Activated naive CD4-positive, alpha-beta T cell treated with anti-CD3 and anti-CD28 coated beads, Interleukin-2, amount 50 U/mL, for 72 hours (primary cell): ENCODE measurements around the gene GARIN5B. TPM values are rescaled to one million over a fixed set of nuclear protein-coding genes. Genes with fewer than 3 reads are reported as not detected.

Source experiments
- ATAC-seq, 2 donors: fragments of 150-1000 bp; cut with Tn5 transposase; 2 replicates each; pipeline ENCODE4 v1.10.0; 2021; ENCODE audit warnings: mild to moderate bottlenecking in 2 of 2, moderate library complexity in 2 of 2
- DNase-seq, 2 donors: peaks; one replicate each; pipeline ENCODE4 v3.0.0; 2021 to 2022; ENCODE audit warnings: low spot score in 2 of 2
- H3K27ac Mint-ChIP-seq, 2 donors: one replicate each; pipeline ENCODE4 v1.8.0; 2022; ENCODE audit warnings: mild to moderate bottlenecking in 2 of 2, mixed read lengths in 2 of 2
- H3K36me3 Mint-ChIP-seq, 2 donors: one replicate each; pipeline ENCODE4 v1.8.0; 2022; ENCODE audit warnings: mixed read lengths in 2 of 2
- H3K9me3 Mint-ChIP-seq, 2 donors: one replicate each; pipeline ENCODE4 v1.8.0; 2022; ENCODE audit warnings: mixed read lengths in 2 of 2
- total RNA-seq, 2 donors: library from RNA; stranded (reverse); gene quantifications; one replicate each; pipeline ENCODE4 v1.2.3, GENCODE V29; 2022

The GARIN5B gene
- total RNA-seq, 2 donors from 2014 or later: not detected

- peak in 1 of 2 donors; percentile 59 for DNase-seq
- no peaks in the 10 kb centered on the region for H3K36me3 Mint-ChIP-seq
- H3K27ac Mint-ChIP-seq: no peak overlapping the region
- no peaks in the 10 kb centered on the region for H3K9me3 Mint-ChIP-seq
- ATAC-seq: peak in 1 of 2 donors; percentile 65
These were observed 57.6 kb downstream of the GARIN5B start for GRCh38 chr19:55305491-55305890.

GRCh38 chr19:55304980-55305379 is 58.1 kb downstream of the GARIN5B start:
- Mint-ChIP-seq H3K36me3 (no peaks in the 10 kb centered on the region), H3K9me3 (no peaks in the 10 kb centered on the region), H3K27ac (no peak overlapping the region)
- ATAC-seq (no peak), DNase-seq (no peak)

Other genes starting within 250 kb of the GARIN5B start
- 10 to 100 TPM; 52.7 to 76.5 TPM for gene PPP1R12C, start 245.6 kb downstream of the GARIN5B start, total RNA-seq
- gene TNNT1, start 214.1 kb downstream of the GARIN5B start, total RNA-seq: 1 to 10 TPM in 1 of 2 donors, not detected in 1; 1.3 TPM
- not detected for gene TNNI3, start 205.5 kb downstream of the GARIN5B start, total RNA-seq
- gene DNAAF3, start 196.6 kb downstream of the GARIN5B start, total RNA-seq: under 1 TPM; 0.55 to 0.95 TPM
- not detected for gene SYT5, start 183.0 kb downstream of the GARIN5B start, total RNA-seq
- gene PTPRH, start 153.8 kb downstream of the GARIN5B start, total RNA-seq: under 1 TPM in 1 of 2 donors, not detected in 1; 0.19 TPM
- 1 to 10 TPM; 7.7 to 8.1 TPM for gene TMEM86B, start 134.5 kb downstream of the GARIN5B start, total RNA-seq
- 100 to 1,000 TPM; 160 to 225 TPM for gene PPP6R1, start 104.2 kb downstream of the GARIN5B start, total RNA-seq
- 10 to 100 TPM; 24.9 to 40.8 TPM for gene HSPBP1, start 83.2 kb downstream of the GARIN5B start, total RNA-seq
- gene BRSK1, start 79.3 kb downstream of the GARIN5B start, total RNA-seq: 1 to 10 TPM; 6.7 to 8.4 TPM
- gene TMEM150B, start 37.9 kb downstream of the GARIN5B start, total RNA-seq: not detected
- 10 to 100 TPM; 30.7 to 56.2 TPM for gene KMT5C, start 23.4 kb downstream of the GARIN5B start, total RNA-seq
- under 1 TPM; 0.39 to 0.95 TPM for gene COX6B2, start 8.5 kb downstream of the GARIN5B start, total RNA-seq
- gene IL11, start 7.2 kb upstream of the GARIN5B start, total RNA-seq: under 1 TPM in 1 of 2 donors, not detected in 1; 0.32 TPM
- gene TMEM190, start 13.6 kb upstream of the GARIN5B start, total RNA-seq: not detected
- gene TMEM238, start 21.0 kb upstream of the GARIN5B start, total RNA-seq: 1 to 10 TPM; 4.5 to 7.8 TPM
- gene RPL28, start 22.7 kb upstream of the GARIN5B start, total RNA-seq: 1,000 to 10,000 TPM; 2,540 to 2,693 TPM
- 100 to 1,000 TPM; 192 to 343 TPM for gene UBE2S, start 44.5 kb upstream of the GARIN5B start, total RNA-seq
- not detected for gene SHISA7, start 80.0 kb upstream of the GARIN5B start, total RNA-seq
- gene ISOC2, start 98.4 kb upstream of the GARIN5B start, total RNA-seq: 10 to 100 TPM; 22.1 to 41.5 TPM
- gene C19orf85, start 101.5 kb upstream of the GARIN5B start, total RNA-seq: not detected
- gene ZNF628, start 113.4 kb upstream of the GARIN5B start, total RNA-seq: 10 to 100 TPM in 1 of 2 donors, 1 to 10 TPM in 1; 7.4 to 14.2 TPM
- 10 to 100 TPM in 1 of 2 donors, 1 to 10 TPM in 1; 5.1 to 18.2 TPM for gene NAT14, start 121.9 kb upstream of the GARIN5B start, total RNA-seq
- under 1 TPM; 0.39 to 0.53 TPM for gene SSC5D, start 125.2 kb upstream of the GARIN5B start, total RNA-seq
- not detected for gene SBK2, start 173.9 kb upstream of the GARIN5B start, total RNA-seq
- gene SBK3, start 182.3 kb upstream of the GARIN5B start, total RNA-seq: not detected
- 10 to 100 TPM in 1 of 2 donors, 1 to 10 TPM in 1; 8.7 to 10.1 TPM for gene ZNF579, start 217.6 kb upstream of the GARIN5B start, total RNA-seq
- gene FIZ1, start 236.3 kb upstream of the GARIN5B start, total RNA-seq: 10 to 100 TPM; 10.2 to 12.3 TPM
- gene ZNF524, start 237.0 kb upstream of the GARIN5B start, total RNA-seq: 10 to 100 TPM; 21.4 to 29.7 TPM
- 10 to 100 TPM; 13.7 to 15.5 TPM for gene ZNF865, start 242.4 kb upstream of the GARIN5B start, total RNA-seq